SK-N-SH treated with all-trans-retinoic acid at 6 μM for 48 hours (cell line): ENCODE results near the gene B3GLCT.

Experiments used
- ATAC-seq: fragments of 200-7000 bp; cut with Tn5 transposase; 3 replicates; pipeline ENCODE4 v1.9.1; 2020; ENCODE audit warnings: mild to moderate bottlenecking, moderate library complexity
- ARNTL ChIP-seq: fragments of 450-650 bp; formaldehyde crosslinking; IDR thresholded peaks from 2 replicates; pipeline ENCODE4 v1.5.0; 2020; ENCODE audit warnings: low read depth, mild to moderate bottlenecking, moderate library complexity, borderline replicate concordance
- CSDC2 ChIP-seq: fragments of 250-450 bp; sonication (Bioruptor Pico); IDR thresholded peaks from 2 replicates; pipeline ENCODE4 v1.5.0; 2020; ENCODE audit warnings: mild to moderate bottlenecking, moderate library complexity
- CSRNP3 ChIP-seq: fragments of 250-450 bp; sonication (Bioruptor Pico); IDR thresholded peaks from 2 replicates; pipeline ENCODE4 v1.5.1; 2021; ENCODE audit warnings: mild to moderate bottlenecking, moderate library complexity
- ESRRG ChIP-seq: fragments of 250-450 bp; sonication (Bioruptor Pico); IDR thresholded peaks from 2 replicates; pipeline ENCODE4 v1.6.1; 2021; ENCODE audit warnings: mild to moderate bottlenecking
- GLIS3 ChIP-seq: fragments of 250-450 bp; sonication (Bioruptor Pico); IDR thresholded peaks from 2 replicates; pipeline ENCODE4 v1.5.0; 2020; ENCODE audit warnings: mild to moderate bottlenecking, moderate library complexity
- ISL1 ChIP-seq: fragments of 250-450 bp; sonication (Bioruptor Pico); IDR thresholded peaks from 2 replicates; pipeline ENCODE4 v2.1.2; 2022; ENCODE audit warnings: mild to moderate bottlenecking, moderate library complexity
- OSR1 ChIP-seq: fragments of 250-450 bp; sonication (Bioruptor Pico); IDR thresholded peaks from 2 replicates; pipeline ENCODE4 v1.8.0; 2022; ENCODE audit warnings: moderate library complexity, mild to moderate bottlenecking, inconsistent platforms
- POU6F1 ChIP-seq: fragments of 250-450 bp; sonication (Bioruptor Pico); IDR thresholded peaks from 2 replicates; pipeline ENCODE4 v1.8.0; 2021; ENCODE audit warnings: low read depth, mild to moderate bottlenecking, moderate library complexity, borderline replicate concordance
- PPARA ChIP-seq: fragments of 250-450 bp; sonication (Bioruptor Pico); IDR thresholded peaks from 2 replicates; pipeline ENCODE4 v1.5.0; 2020; ENCODE audit warnings: mild to moderate bottlenecking, borderline replicate concordance
- RARB ChIP-seq: fragments of 250-450 bp; sonication (Bioruptor Pico); IDR thresholded peaks from 2 replicates; pipeline ENCODE4 v1.8.0; 2021; ENCODE audit warnings: mild to moderate bottlenecking, moderate library complexity
- SNAI2 ChIP-seq: fragments of 250-450 bp; sonication (Bioruptor Pico); IDR thresholded peaks from 2 replicates; pipeline ENCODE4 v1.5.0; 2020; ENCODE audit warnings: mild to moderate bottlenecking, moderate library complexity
- TCF4 ChIP-seq: fragments of 250-450 bp; sonication (Bioruptor Pico); IDR thresholded peaks from 2 replicates; pipeline ENCODE4 v1.8.0; 2021; ENCODE audit warnings: mild to moderate bottlenecking, moderate library complexity, borderline replicate concordance
- TOX ChIP-seq: fragments of 250-450 bp; sonication (Bioruptor Pico); IDR thresholded peaks from 2 replicates; pipeline ENCODE4 v1.8.0; 2021; ENCODE audit warnings: mild to moderate bottlenecking, moderate library complexity, borderline replicate concordance
- ZFP3 ChIP-seq: fragments of 250-450 bp; sonication (Bioruptor Pico); IDR thresholded peaks from 2 replicates; pipeline ENCODE4 v1.5.0; 2020; ENCODE audit warnings: mild to moderate bottlenecking, moderate library complexity
- ZNF565 ChIP-seq: fragments of 450-650 bp; formaldehyde crosslinking; conservative IDR thresholded peaks from 2 replicates; pipeline ENCODE4 v1.5.0; 2020; ENCODE audit warnings: low read depth, mild to moderate bottlenecking, moderate library complexity
- ZNF70 ChIP-seq: fragments of 450-650 bp; formaldehyde crosslinking; IDR thresholded peaks from 2 replicates; pipeline ENCODE4 v1.5.0; 2020; ENCODE audit warnings: mild to moderate bottlenecking, moderate library complexity
- ZNF8 ChIP-seq: fragments of 450-650 bp; formaldehyde crosslinking; IDR thresholded peaks from 2 replicates; pipeline ENCODE4 v1.5.0; 2020; ENCODE audit warnings: mild to moderate bottlenecking, moderate library complexity
- TF ChIP-seq, protein P1 (sequence below): fragments of 250-450 bp; sonication (Bioruptor Pico); IDR thresholded peaks from 2 replicates; pipeline ENCODE4 v1.5.0; 2020; ENCODE audit warnings: mild to moderate bottlenecking, moderate library complexity
- TF ChIP-seq, protein P2 (sequence below): fragments of 250-450 bp; sonication (Bioruptor Pico); IDR thresholded peaks from 2 replicates; pipeline ENCODE4 v1.8.0; 2020; ENCODE audit warnings: mild to moderate bottlenecking, moderate library complexity, borderline replicate concordance
- TF ChIP-seq, protein P3 (sequence below): fragments of 250-450 bp; sonication (Bioruptor Pico); IDR thresholded peaks from 2 replicates; pipeline ENCODE4 v1.5.1; 2020; ENCODE audit warnings: low read depth, mild to moderate bottlenecking, moderate library complexity

B3GLCT gene

DNA sequence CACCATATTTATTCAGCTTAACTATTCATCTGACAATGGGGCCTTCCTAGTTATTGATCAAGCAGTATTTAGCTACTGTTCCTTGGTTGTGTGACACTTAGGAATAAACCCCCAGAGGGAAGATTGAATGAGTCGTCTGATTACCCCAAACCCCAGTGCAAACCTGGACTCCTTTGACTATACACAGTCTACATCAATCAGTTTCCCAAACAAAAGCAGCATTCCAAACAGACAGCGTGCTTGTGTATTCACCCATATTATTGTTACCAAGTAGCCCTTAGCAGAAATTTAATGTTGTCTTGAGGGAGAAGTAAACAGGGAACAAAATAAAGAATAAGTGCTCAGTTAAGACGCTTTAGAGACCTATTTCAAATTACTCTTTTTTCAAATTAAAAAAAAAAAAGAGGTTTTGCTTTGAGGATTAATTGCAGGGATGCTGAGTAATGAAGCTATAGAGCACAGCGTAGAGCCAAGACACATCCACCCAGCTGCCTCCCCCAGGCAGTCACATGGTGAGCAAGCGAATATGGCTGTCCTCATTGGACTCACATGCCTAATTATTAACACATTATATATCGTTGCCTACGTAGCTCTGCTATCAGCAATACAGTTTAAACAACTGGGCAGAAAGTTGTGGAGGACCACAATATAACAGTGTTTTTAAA, 14.7 kb upstream of the B3GLCT start:
- no peak for ATAC-seq
- no peak for TF ChIP-seq POU6F1 (CRISPR knock-in tag)
- TF ChIP-seq, protein P1, sequence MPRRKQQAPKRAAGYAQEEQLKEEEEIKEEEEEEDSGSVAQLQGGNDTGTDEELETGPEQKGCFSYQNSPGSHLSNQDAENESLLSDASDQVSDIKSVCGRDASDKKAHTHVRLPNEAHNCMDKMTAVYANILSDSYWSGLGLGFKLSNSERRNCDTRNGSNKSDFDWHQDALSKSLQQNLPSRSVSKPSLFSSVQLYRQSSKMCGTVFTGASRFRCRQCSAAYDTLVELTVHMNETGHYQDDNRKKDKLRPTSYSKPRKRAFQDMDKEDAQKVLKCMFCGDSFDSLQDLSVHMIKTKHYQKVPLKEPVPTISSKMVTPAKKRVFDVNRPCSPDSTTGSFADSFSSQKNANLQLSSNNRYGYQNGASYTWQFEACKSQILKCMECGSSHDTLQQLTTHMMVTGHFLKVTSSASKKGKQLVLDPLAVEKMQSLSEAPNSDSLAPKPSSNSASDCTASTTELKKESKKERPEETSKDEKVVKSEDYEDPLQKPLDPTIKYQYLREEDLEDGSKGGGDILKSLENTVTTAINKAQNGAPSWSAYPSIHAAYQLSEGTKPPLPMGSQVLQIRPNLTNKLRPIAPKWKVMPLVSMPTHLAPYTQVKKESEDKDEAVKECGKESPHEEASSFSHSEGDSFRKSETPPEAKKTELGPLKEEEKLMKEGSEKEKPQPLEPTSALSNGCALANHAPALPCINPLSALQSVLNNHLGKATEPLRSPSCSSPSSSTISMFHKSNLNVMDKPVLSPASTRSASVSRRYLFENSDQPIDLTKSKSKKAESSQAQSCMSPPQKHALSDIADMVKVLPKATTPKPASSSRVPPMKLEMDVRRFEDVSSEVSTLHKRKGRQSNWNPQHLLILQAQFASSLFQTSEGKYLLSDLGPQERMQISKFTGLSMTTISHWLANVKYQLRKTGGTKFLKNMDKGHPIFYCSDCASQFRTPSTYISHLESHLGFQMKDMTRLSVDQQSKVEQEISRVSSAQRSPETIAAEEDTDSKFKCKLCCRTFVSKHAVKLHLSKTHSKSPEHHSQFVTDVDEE, result no peak
- no peak for TF ChIP-seq ZNF8
- no peak for TF ChIP-seq RARB (CRISPR knock-in tag)
- no peak for TF ChIP-seq ESRRG (CRISPR knock-in tag)
- no peak for TF ChIP-seq TOX

DNA sequence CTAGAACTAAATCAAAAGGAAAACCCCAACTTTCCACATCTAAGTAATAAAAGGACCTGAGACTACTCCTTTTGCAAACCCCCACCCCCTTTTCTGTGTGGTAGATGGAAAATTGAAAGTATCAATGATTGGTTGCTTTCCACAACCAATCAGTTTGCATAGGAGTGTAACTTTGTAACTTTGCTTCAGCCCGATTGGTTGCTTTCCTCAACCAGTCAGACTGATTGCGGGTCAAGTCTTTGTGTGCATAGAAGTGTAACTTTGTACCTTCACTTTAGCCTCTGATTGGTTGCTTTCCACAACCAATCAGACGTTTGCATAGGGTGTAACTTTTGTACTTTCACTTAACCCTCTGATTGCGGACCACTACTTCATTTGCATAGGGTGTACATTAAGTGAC, 8.0 kb upstream of the B3GLCT start:
- no peak for ATAC-seq
- TF ChIP-seq ZNF8 (no peak), RARB (CRISPR knock-in tag) (no peak), ZNF565 (no peak), OSR1 (no peak), CSDC2 (CRISPR knock-in tag) (no peak), ARNTL (CRISPR knock-in tag) (no peak), POU6F1 (CRISPR knock-in tag) (no peak), CSRNP3 (no peak), ESRRG (CRISPR knock-in tag) (no peak), TOX (no peak), TCF4 (CRISPR knock-in tag) (no peak), SNAI2 (CRISPR knock-in tag) (no peak), PPARA (CRISPR knock-in tag) (no peak), ZFP3 (CRISPR knock-in tag) (no peak), ISL1 (CRISPR knock-in tag) (no peak), ZNF70 (CRISPR knock-in tag) (no peak), GLIS3 (CRISPR knock-in tag) (no peak)
- TF ChIP-seq, protein P2, sequence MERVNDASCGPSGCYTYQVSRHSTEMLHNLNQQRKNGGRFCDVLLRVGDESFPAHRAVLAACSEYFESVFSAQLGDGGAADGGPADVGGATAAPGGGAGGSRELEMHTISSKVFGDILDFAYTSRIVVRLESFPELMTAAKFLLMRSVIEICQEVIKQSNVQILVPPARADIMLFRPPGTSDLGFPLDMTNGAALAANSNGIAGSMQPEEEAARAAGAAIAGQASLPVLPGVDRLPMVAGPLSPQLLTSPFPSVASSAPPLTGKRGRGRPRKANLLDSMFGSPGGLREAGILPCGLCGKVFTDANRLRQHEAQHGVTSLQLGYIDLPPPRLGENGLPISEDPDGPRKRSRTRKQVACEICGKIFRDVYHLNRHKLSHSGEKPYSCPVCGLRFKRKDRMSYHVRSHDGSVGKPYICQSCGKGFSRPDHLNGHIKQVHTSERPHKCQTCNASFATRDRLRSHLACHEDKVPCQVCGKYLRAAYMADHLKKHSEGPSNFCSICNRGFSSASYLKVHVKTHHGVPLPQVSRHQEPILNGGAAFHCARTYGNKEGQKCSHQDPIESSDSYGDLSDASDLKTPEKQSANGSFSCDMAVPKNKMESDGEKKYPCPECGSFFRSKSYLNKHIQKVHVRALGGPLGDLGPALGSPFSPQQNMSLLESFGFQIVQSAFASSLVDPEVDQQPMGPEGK (CRISPR knock-in tag), result no peak
- TF ChIP-seq, protein P3, sequence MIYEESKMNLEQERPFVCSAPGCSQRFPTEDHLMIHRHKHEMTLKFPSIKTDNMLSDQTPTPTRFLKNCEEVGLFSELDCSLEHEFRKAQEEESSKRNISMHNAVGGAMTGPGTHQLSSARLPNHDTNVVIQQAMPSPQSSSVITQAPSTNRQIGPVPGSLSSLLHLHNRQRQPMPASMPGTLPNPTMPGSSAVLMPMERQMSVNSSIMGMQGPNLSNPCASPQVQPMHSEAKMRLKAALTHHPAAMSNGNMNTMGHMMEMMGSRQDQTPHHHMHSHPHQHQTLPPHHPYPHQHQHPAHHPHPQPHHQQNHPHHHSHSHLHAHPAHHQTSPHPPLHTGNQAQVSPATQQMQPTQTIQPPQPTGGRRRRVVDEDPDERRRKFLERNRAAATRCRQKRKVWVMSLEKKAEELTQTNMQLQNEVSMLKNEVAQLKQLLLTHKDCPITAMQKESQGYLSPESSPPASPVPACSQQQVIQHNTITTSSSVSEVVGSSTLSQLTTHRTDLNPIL (CRISPR knock-in tag), result no peak
- TF ChIP-seq, protein P1, result no peak
- TF ChIP-seq, all 23 proteins: peak for 0
